CD4-positive, alpha-beta T cell treated with Interferon gamma for 1 hour (primary cell): ENCODE data around the gene FBXL16.

Source experiments
- DNase-seq: peaks from one replicate; pipeline ENCODE4 v3.0.0-alpha.2; 2020

FBXL16 gene

DNA sequence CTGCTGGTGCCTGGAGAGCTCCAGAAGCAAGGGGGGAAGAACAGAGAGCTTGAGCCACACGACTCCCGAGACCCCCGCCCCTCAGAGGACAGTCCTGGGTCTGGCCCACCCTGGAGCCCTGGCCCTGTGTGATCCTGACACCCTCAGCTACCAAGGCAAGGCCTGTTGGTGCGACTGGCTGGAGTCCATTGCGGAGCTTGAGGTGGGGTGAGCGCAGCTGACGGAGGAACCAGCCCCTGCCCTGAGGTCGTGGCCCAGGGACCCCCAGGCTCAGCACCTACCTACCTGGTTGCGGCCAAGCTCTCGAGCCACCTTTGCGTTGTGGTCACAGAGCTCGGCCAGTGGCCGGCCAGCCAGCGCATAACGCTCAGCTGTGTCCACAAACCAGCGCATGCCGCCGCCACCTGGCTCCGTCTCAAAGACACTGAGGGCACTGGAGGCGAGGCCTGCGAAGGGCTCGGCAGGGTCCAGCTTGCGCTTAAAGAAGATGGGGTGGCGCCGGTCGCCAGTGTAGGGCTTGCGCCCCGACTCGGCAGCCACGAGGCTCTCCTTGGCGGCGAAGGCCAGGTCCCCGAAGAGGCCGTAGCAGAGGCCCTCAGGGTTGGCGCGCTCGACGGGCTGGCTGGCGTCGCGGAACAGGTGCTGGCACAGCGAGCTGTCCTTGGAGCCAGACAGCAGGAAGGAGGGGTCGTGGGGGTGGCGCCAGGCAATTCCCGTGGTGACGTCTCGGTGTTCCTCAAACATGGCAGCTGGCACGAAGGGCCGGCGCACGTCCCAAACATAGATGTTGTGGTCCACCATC lies 18.9 kb downstream of the FBXL16 start:
- no peak for DNase-seq

DNA sequence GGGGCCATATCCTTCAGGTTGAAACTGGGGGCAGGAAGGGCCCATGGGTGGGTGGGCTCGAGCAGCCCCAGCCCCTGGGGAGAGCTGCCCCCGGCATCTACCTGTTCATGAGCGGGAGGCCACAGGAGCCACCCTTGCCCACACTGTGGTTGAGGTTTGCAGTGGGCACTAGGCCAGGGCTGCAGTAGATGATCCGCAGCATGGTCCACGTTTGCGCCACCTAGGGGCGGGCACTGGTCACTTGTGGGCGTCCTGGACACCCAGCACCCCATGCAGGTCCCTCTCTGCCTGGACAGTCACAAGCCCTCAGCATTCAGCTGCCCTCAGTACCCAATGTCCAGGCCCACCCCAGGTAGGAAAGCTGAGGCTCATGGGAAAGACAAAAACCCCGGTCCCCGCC lies 19.6 kb downstream of the FBXL16 start:
- DNase-seq, result no peak

DNA sequence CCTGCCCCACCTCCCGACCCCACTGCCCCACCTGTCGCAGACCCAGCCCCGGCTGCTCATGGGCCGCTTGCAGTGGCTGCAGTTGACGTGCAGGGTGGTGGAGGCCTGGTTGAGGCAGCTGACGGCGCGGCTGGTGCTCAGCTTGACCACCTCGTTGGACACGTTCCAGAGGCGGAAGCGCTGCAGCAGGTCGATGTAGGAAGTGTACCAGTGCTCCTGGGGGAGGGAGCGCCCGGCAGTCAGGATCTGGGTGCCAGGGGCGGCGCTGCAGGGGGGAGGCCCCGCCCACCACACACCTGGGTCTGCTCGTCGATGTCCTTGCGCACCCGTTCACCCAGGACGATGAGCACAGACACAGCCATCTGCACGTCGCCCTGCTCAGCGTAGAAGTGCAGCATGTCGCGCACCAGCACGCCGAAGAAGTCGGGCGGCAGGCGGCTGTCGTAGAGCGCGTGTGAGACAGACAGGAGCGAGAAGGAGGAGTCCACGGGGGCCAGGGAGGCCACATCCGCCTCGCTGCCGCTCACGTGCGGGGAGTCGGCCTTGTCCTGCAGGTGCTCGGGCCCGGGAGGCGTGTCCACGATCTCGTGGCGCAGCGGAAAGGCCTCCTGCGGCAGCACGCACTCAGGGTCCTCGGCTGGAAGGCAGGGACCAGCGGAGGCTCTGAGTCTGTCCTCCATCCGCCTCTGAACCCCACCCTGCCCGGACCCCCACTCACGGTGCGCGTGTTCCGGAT lies 20.5 kb downstream of the FBXL16 start:
- DNase-seq, result no peak

GRCh38 chr16:684071-684794 lies 21.4 kb downstream of the FBXL16 start, which contains the start of gene JMJD8:
Gene JMJD8 (minus strand): TSS chr16:684334. CDS start chr16:684319, 15 bp downstream.
- DNase-seq, result peak; percentile 98

- no peak for DNase-seq
Measured at GRCh38 chr16:683396-684070, 22.1 kb downstream of the FBXL16 start.

DNA sequence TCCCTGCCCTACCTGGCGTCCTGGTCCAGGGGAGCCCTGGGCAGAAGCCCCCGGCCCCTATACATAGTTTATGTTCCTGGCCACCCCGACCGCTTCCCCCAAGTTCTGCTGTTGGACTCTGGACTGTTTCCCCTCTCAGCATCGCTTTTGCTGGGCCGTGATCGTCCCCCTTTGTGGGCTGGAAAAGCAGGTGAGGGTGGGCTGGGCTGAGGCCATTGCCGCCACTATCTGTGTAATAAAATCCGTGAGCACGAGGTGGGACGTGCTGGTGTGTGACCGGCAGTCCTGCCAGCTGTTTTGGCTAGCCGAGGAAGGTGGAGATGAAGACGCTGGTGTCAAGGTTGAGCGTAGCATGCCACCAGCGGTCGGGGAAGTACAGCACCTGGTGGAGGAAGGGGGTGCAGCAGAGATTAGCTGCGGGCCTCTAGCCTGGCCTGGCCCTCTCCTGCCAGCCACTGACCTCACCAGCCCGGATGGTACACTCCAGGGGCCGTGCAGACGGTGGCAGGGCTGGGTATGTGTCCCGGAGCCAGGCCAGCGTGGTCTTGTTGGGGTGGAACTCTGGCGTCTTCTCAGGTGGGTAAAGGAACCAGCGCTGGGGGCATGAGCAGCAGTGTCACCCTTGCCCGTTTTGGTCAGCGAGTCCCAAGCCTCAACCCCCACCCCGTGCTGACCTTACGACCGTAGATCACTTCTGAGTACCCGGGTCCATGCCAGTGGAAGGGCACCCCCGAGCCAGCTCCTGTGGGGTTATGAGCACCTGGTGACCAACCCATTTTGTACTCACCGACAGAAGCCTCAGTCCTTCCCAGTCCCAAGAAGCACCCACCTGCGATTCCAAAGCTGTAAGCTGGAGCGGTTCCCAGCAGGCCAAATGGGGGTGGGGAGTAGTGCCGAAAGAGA lies 22.9 kb downstream of the FBXL16 start:
- no peak for DNase-seq

DNA sequence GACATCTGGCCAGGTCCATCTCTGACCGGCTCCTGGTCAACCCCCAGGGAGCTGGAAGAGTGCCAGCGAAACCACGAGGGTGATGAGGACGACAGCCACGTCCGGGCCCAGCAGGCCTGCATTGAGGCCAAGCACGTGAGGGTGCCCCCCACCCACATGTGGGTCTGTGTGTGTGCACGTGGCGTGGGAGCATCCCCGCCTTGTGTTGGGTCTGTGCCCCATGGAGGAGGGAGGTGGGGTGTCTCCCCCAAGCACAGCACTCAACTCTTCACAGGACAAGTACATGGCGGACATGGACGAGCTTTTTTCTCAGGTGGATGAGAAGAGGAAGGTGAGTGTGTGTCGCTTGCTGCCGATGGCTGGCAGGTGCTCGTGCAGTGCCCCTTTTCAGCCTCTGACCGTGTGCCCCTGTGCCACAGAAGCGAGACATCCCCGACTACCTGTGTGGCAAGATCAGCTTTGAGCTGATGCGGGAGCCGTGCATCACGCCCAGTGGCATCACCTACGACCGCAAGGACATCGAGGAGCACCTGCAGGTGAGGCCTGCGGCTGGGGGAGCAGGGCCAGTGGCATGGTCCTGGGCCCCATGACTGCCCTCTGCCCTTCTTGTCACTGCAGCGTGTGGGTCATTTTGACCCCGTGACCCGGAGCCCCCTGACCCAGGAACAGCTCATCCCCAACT lies 23.7 kb downstream of the FBXL16 start:
- DNase-seq, result no peak

GRCh38 chr16:680967-681745 lies 24.4 kb downstream of the FBXL16 start:
- DNase-seq, result no peak

DNA sequence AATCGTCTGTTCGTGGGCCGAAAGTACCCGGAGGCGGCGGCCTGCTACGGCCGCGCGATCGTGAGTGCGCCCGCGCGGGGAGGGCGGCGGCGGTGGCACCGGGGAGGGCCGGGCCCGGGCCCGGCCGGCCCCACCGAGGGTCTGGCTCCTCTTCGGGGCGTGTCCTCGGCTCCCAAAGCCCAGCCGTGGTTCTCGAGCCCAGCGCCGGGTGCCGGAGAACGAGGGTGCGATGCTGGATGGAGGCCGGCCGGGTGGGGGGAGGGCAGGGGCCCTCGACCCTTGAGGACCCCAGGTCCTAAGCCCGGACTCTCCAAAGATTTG lies 25.0 kb downstream of the FBXL16 start:
- no peak for DNase-seq

- DNase-seq, result peak; percentile 83
Measured at GRCh38 chr16:679814-680624, 25.6 kb downstream of the FBXL16 start, which contains the start of gene STUB1. Gene STUB1 (plus strand): TSS chr16:680410. CDS start chr16:680526, 116 bp downstream.

DNA sequence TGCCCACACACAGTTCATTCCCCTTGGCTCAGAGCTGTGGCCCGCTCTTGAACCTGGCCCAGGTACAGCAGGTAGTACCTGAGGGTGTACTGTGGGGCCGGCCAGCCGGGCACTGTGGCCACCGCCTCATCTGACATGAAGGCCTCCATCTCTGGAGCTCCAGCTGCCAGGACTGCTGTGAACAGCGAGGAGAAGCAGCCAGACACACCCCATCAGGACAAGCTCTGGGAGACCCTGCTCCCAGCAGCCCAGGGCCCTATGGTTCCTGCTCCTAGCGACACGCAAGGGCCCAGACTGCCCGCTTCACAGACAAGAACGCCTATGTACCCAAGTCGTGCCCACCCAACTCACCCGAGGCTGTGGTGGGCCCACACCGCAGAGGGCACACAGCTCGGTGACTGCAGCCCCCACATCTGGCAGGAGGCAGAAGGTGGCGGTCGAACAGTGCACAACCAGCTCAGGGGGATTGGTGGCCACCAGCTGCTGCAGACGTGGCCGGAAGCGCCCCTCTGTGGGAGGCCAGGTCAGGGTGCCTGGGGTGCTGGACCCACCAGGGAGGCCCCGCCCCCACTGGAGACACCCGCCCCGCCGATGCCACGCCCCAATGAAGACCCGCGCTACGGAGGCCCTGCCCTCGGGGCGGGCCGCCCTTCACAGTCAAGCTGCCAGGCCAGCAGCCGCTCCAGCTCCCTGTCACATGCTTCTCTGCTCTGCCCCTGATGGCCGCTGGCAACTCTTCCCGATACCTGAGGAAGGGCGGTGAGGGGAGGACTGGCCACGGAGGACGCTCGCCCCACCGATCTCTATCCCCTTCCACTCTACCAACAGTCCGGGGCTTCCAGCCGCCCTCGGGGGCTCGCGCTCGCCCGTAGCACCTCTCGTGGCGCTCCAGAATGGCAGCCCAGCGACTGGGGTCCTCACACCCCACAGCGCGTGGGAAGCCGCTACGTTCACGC lies 26.5 kb downstream of the FBXL16 start:
- peak; percentile 56 for DNase-seq

GRCh38 chr16:678209-678857 lies 27.3 kb downstream of the FBXL16 start:
- no peak for DNase-seq

GRCh38 chr16:677316-678190 lies 28.0 kb downstream of the FBXL16 start:
- DNase-seq, result no peak

- no peak for DNase-seq
Measured at GRCh38 chr16:676913-677312, 28.7 kb downstream of the FBXL16 start.

DNA sequence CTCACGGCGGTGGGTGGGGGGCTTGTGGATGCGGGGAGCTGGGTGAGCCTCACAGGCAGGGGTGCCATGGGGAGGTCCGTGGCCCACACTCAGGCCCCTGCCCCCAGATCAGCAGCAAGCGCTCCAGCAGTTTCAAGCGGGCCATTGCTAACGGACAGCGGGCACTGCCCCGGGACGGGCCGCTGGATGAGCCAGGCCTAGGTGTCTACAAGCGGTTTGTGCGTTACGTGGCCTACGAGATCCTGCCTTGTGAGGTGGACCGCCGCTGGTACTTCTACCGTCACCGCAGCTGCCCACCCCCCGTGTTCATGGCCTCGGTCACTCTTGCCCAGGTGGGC lies 29.1 kb downstream of the FBXL16 start:
- DNase-seq, result no peak

GRCh38 chr16:675884-676564 lies 29.6 kb downstream of the FBXL16 start:
- DNase-seq, result no peak
